Gastroesophageal sphincter (tissue), 3 donors: ENCODE data around the gene PCK1.

Experiments
- CTCF ChIP-seq, 4 experiments: fragments of 200-600 bp in 2 of 4; fragments of 450-650 bp in 2 of 4; sonication (generic) in 1 of 4; IDR thresholded peaks; one replicate each; pipeline ENCODE4 v1.5.1; 2017 to 2019; ENCODE audit warnings: antibody characterized with exemption in 4 of 4, mild to moderate bottlenecking in 2 of 4, moderate library complexity in 2 of 4
- EP300 ChIP-seq: sonication (generic); formaldehyde crosslinking; IDR thresholded peaks from one replicate; pipeline ENCODE4 v1.6.1; 2017; ENCODE audit warnings: antibody characterized with exemption, mild to moderate bottlenecking
- POLR2A ChIP-seq, 2 donors: fragments of 450-650 bp; IDR thresholded peaks; one replicate each; pipeline ENCODE4 v1.6.1; 2017; ENCODE audit warnings: antibody characterized with exemption in 2 of 2, mild to moderate bottlenecking in 2 of 2, moderate library complexity in 1 of 2
- POLR2AphosphoS5 ChIP-seq: sonication (generic); formaldehyde crosslinking; IDR thresholded peaks from one replicate; pipeline ENCODE4 v1.6.1; 2017; ENCODE audit warnings: antibody characterized with exemption

DNA sequence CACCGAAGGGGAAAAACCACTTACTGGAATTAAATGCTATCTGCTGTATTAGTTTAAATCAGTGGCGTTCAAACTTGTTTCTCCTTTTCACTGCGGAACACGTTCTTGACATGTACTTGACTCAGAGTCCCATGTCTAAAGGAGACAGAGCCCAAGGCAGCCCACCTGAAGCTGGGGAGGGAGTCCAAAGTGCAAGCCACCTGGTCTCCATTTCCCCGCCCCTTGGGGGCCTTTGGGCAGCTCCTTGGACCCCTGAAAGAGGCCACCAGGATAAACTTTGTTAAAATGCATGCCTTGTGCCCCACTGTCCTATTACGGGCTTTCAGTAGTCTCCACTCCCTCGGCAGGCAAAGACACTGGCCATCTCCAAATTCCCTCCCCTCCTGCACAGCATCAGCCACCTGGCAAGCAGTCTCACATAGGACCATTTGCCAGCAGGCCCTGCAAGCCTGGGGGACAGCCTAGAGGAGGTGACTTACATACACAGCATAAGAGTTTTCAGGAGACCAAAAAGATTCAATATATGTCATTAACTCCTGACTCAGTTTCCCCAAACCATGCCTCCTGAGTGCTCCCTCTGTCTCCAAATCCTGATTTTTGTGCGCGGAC is 6.7 kb downstream of the PCK1 start:
- TF ChIP-seq CTCF (IDR thresholded peaks at IDR 0.05) = no peak
- TF ChIP-seq POLR2AphosphoS5 = no peak
- no peak for TF ChIP-seq EP300
- no peak for TF ChIP-seq POLR2A (IDR thresholded peaks at IDR 0.05)
